ENCODE measurements around the gene NDUFAF3.

NDUFAF3 gene, protein sequence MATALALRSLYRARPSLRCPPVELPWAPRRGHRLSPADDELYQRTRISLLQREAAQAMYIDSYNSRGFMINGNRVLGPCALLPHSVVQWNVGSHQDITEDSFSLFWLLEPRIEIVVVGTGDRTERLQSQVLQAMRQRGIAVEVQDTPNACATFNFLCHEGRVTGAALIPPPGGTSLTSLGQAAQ

DNA sequence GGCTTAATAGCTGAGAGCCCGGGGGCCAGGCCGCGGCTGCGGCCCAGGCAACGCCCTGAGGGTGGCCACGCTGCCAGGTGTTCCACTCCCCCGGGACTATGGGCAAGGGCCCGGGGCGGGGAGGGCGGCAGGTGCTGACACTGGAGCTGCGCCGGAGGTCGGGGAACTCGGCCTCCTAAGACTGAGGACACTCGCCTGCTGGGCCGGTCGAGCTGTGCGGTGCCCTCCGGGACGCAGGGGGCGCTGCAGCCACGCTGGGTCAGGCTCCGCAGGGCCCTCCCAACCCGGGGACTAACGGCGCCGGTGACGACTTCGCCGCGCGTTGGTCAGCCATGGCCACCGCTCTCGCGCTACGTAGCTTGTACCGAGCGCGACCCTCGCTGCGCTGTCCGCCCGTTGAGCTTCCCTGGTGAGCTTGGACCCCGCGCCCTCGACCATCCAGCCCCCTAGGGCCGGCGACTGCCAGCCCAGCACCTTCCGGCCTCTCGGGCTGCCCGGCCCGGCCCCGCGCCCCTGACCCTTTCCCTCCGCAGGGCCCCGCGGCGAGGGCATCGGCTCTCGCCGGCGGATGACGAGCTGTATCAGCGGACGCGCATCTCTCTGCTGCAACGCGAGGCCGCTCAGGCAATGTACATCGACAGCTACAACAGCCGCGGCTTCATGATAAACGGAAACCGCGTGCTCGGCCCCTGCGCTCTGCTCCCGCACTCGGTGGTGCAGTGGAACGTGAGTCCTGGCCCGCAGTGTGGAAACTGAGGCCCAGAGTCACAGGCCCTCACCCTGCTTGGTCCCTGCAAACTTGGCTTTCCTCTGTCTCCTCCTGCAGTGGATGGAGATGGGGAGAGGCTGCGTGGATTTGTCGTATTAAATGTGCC, at the start of gene NDUFAF3:
NDUFAF3 (plus strand) TSS at position 309 of the 875 bp plus-strand sequence; CDS start at position 333, 24 bp downstream.
- peak; percentile 87 to 96 for DNase-seq

DNA sequence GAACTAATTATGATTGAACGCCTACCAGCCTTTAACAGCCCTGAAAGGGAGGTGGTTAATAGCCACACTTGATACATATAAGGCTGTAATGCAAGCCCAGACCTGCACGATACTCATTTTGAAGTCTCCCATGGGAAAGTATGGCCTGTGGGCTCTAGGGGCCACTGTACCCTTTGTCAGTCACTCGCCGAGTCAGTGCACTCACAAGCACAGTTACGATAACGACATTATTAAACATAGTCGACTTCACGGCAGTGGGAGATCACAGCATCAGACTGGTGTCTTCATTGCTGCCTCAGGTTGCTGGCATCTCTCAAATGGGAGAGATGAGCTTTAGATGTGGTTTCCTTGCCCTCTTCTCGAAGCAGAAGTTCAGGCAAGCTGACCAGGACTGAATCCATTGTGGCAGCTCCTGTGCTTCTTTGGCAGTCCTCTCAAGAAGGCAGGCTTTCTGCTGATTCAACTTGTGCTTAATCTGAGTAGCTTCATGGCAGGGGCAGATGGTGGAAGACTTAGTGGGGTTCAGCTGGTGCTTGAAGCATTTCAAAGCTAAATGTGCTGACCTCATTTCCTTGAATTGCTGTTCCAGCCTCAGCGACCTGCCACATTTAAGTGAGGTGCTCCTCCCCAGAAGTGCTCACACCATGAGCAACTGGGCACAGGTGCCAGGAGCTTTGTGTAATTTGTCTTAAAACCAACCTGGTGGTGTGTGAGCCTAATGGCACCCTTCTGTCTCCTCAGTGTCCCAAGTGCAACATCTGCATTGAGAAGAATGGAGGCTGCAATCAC, 47.7 kb upstream of the NDUFAF3 start:
- no peak for DNase-seq

DNA sequence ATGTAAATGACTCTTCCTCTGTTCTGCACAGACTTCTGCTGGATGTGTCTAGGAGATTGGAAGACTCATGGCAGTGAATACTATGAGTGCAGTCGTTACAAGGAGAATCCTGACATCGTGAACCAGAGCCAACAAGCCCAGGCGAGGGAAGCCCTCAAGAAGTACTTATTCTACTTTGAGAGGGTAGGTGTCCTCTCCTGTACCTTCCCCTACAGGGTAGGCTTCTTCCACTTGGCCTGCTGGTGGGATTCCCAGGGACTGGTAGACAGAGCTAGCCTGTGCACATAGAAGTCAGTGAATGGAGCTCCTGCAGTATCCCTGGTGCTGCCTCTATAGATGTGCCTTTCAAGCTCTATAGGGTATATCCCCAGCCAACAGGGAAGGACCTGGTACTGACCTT, 42.5 kb upstream of the NDUFAF3 start:
- DNase-seq, result no peak

DNA sequence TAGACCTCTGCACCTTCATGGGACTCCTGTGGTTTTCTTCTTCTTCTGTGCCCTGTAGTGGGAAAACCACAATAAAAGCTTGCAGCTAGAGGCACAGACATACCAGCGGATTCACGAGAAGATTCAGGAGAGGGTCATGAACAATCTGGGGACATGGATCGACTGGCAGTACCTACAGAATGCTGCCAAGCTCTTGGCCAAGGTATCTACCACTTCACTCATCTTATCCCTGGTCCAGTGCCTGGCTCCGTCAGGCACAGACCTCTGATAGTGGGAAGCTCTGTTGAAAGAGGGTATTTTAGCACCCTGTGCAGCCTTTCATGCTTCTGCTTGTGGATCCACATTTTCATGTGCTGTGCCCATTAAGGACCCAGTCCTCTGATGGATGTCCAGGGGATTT, 41.6 kb upstream of the NDUFAF3 start:
- no peak for DNase-seq

DNA sequence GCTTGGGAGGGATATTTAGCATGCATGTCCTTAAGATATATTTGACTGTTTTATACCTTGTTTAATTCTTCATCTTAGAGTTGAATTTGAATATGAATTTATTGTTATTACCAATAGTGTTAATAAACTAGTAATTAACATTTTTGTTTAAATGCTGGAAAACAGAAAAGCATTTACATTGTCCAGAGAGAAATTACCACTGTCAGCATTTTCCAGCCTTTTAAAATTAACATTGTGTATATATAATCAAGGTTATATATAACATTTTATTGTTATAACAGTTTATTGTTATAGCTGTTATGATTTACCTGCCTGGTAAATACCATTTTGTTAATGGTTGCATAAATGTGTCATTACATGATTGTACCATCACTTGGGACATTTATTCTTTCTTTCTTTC, 39.9 kb upstream of the NDUFAF3 start:
- no peak for DNase-seq

DNA sequence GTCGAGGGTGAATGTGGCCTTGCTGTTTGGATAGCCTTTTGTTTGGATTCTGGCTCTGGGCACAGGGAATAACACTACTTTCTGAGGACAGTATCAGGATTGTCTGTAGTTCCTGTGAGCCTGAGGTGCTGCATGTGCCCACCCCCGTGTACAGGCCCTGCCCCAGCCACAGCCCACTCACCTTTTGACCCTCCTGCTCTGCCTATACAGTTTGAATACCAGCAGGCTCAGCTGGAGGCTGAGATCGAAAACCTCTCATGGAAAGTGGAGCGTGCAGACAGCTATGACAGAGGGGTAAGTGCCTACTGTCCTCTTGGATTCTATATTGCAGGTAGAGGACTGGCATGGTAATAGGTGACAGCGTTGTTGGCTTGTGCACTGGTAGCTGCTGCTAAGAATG, 39.2 kb upstream of the NDUFAF3 start:
- no peak for DNase-seq

DNA sequence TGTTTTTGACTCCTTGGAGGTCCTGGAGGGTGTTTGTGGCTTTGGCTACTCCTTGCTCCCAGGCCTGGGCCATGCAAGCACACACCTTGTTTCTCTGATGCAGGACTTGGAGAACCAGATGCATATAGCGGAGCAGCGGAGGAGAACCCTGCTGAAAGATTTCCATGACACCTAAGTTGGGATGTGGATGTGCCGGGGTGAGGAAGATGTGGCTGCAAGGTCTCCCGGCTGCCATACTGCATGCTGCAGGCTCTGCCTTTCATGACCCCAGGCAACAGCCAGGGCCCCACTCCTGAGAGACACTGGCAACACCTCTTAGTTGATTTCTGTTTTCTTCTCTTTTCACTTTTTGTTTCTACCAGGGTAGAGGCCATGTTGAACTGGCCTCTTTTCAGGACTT, 38.8 kb upstream of the NDUFAF3 start:
- no peak for DNase-seq

DNA sequence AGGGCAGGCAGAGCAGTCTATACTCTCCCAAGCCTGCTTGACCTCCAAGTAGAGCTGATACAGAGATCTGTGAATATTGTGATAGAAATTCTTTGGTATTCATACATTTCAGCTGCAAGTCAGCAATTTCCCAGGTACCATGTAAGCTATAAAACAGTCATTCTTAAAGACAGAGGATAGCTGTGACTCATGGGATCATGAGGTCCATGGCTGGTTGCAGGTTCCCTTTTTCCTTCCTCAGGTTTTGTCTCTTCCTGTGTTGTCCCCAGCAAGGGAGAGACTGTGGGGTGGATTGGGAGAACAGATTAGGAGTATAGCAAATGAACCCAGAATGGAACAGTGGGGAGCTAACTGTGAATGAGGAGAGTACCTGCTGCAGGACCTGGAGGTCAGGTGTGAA, 37.3 kb upstream of the NDUFAF3 start:
- peak; percentile 55 to 70 for DNase-seq

DNA sequence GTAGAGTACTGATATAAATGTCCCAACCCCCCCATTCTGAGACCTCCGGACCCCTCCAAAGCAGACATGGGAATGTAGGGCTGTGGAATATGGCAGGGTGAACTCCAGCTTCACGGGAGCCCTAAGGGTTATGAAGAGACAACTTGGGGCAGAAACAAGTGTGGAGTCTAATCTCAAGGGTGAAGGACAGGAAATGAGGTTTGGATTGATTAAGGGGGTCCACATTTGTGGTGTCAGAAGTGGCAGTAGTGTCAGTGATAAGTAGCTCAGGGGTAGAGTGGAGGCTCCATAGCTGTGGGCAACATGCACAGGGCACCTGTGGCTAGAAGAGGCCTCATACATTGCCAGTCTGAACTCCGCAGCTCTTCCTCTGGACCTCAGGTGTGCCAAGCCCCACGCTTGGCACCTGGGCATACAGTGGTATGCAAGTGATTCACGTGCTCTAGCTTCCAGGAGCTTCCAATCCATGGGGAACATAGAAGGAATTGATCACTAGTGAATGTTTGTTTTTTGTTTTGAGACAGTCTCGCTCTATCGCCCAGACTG, 36.0 kb upstream of the NDUFAF3 start:
- DNase-seq, result no peak

DNA sequence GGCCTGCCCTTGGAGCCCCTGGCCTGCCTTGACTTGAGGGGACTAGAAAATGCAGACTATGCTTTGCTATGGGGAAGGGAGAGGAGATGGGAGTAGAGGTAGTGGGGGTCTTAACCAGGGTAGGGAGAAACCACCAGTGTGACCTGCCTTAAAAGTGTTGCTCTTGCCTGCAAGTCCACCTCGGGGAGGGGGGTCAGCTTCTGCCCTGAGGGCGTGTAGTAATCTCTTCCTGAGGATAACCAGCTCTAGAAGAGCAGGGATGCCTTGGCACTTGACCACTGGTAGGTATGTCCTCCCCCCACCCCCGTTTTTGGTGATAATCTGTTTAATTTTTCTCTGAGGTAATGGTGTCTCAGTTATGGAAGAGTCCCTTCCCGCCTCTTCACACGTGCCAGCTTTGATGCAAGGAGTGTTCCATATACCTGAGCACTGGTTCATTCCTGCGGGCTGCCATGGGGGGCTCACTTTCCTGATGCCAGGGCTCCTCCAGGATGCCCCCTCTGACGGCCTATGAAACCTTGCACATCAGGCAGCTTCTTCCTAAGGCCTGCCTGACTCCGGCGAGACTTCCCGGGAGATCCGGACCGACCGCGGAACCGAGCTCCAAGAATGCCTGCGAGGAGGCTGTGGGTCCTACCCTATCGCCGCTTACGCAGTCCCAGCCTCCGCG, 32.7 kb upstream of the NDUFAF3 start:
- DNase-seq, result no peak

DNA sequence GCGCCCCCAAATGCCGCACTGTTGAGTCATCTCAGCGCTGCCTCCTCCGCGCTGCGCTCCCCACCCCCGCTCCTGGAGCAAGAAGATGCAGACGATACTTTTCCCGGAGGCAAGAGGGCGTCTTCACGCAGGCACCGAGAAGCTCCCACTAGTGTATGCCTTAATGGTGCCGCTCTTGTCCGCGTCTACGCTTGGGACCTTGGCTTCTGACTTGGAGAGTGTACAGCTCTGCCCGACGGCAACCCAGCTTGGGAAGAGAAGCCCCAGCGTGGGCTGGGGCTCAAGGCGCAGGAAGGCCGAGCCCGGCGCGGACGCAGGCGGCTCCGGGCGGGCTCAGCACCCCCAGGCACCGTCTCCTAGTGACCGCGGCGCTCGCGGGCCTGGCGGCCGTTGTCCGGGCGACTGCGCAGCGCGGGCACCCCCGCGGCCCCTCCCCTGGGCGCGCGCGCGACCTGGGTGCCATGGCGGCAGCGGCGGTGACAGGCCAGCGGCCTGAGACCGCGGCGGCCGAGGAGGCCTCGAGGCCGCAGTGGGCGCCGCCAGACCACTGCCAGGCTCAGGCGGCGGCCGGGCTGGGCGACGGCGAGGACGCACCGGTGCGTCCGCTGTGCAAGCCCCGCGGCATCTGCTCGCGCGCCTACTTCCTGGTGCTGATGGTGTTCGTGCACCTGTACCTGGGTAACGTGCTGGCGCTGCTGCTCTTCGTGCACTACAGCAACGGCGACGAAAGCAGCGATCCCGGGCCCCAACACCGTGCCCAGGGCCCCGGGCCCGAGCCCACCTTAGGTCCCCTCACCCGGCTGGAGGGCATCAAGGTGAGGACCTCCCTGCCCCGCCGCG, 31.9 kb upstream of the NDUFAF3 start, which contains the start of gene P4HTM:
P4HTM (plus strand) TSS at position 446 of the 840 bp plus-strand sequence; CDS start at position 462, 16 bp downstream.
- DNase-seq, result peak; percentile 69 to 73

DNA sequence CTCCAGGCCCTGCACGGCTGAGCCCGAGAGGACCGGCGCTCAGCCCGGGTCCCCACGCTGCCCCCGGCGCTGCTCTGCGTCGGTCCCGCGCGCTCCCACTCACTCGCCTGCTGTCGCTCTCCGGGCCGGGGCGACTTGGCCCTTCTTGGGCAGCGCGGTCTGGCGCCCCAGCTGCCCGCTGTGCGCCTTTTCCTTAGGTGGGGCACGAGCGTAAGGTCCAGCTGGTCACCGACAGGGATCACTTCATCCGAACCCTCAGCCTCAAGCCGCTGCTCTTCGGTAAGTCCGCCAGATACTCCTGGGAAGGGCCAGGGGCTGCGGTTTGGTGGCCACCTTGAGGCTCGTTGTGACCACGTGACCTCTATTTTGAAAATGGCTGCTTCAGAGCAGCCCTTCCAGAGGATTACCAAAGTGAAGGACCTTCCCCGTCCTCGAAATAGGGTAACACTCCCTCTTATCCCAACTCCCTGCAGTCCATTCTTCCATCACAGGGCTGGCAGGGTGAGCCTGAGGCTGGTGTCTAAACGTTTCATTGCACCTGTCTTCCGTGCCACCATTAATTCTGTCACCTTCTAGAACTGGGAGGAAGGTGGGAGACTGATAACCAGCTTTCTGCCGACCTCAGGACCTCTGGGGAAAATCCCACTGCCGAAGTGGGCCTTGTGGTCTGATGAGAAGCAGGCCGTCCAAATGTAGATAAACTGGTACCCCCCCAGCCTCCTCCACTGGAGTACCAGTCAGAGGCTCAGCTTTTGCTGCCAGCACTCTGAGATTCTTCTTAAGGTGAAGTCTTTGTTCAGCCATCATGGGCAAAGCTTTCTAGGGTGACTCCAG, 31.1 kb upstream of the NDUFAF3 start:
- DNase-seq, result peak in 1 of 2 donors; percentile 14

DNA sequence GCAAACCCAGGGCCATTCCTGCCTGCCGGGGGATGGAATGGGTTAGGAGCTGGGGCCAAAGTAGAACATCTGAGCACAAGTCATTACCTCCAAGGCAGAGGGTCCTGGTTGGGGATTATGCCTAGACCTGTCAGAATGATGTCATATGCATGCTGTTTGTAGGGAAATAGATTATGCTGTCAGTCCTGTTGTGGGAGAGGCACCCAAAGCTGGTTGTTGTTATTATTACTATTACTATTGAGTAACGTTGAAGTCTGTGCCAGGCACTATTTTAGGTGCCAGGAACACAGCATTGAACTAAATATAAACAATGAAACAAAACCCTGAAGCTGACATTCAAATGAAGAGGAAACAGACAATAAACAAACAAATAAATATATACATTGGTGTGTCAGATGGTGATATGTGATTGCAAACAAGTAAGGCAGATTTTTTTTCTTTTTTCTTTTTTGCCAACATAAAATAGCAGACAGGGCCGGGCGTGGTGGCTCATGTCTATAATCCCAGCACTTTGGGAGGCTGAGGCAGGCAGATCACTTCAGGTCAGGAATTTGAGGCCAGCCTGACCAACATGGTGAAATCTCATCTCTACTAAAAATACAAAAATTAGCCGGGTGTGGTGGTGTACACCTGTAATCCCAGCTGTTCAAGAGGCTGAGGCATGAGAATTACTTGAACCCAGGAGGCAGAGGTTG, 29.9 kb upstream of the NDUFAF3 start:
- no peak for DNase-seq

DNA sequence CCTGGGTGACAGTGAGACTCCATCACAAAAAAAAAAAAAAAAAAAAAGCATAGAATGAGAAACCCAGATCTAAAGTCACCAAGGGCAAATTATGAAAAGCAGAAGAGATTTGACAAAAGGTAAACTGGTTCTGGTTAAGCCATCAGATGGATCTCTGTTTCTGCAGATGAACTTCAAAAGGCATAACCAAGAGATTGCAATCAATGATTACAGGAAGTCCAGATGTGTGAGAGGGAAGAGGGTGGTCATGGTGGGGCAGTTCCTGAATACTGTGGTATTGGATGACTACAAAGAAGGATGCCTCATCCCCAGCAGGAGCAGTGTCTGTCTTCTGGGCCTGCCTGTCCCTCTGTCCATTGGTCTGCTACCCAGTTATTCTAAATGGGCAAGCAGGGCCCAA, 28.1 kb upstream of the NDUFAF3 start:
- DNase-seq, result no peak

DNA sequence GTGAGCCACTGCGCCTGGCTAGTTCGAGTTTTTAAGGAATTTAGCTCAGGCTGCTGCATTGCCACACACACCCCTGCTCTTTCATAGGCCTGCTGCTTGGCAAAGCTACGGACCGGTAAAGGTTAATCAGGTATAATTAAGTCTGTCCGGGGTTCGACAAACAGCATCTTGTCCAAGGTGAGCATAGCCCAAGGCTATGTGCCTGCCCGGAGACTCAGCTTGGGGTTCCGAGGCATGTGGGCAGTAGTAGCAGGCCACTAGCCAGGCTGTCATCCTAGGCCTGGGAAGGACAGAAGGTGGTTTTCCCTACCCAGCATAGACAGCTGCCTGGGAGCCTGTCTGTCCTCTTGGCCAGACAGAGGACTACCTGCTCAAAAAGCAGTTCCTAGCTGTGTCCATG, 25.3 kb upstream of the NDUFAF3 start:
- no peak for DNase-seq

DNA sequence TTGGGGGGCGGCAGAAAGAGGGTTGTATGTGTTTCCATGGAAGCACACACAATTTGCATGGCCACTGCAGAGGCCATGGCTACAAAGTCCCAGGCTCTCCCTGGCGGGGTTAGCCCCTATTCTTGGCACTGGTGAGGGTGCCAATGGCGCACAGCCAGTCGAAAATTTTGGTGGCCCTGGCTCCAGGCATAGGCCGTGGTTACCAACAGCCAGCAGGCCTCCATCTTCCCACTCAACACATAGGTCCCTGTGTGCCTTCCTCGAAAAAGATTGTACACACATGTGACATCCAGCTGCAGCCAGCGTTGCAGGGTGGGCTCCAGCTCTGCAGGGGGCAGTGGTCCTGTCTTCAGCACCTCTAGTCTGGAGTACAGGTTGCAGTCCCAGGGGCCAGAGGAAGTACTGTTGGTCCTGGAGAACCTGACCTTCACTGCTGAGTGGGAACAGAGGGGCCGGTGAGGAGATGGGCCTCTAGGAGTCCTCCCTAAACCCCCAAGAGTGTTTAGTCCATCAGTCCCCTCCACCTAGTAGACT, 24.8 kb upstream of the NDUFAF3 start:
- DNase-seq, result no peak

DNA sequence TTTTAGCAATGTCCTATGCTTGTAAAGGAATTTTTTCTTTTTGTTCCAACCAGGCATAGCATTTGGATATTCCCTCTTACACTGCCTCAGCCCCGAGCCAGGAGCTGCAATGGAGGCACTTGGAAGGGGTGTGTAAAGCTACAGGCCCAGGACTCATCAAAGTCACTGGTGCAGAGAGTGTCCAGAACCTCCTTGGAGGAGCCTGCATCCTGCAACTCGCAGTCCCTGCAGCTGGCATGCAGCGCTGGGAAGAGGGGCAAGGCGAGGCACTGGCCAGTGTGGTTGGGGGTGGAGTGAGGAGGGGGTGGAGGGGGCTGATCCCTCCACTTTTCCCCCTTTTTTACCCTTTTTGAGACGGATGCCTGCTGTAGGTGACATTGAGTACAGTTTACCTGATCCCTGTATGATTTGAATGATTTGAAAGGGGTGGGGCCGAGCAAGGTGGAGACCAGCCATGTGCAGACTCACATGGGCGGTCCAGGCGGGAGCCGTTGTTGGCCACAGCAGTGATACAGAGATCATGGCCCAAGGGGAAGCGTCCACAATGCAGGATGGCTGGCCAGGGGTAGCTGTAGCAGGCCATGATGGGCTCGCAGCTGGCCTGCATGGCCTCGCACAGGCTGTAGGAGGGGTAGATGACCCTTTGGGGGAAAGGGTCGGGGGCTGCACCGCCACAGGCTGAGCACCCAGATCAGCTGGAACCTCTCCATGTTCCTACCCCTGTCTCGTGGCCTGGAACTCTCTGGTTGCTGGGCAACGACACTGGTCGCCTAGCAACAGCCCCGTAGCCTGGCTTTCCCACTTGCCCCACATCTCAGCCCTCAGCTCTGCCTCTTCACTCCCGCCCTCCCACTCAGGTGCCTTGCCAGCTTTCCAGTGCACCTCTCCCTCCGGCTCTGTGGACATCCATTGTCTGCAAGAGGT, 23.9 kb upstream of the NDUFAF3 start:
- DNase-seq, result no peak

DNA sequence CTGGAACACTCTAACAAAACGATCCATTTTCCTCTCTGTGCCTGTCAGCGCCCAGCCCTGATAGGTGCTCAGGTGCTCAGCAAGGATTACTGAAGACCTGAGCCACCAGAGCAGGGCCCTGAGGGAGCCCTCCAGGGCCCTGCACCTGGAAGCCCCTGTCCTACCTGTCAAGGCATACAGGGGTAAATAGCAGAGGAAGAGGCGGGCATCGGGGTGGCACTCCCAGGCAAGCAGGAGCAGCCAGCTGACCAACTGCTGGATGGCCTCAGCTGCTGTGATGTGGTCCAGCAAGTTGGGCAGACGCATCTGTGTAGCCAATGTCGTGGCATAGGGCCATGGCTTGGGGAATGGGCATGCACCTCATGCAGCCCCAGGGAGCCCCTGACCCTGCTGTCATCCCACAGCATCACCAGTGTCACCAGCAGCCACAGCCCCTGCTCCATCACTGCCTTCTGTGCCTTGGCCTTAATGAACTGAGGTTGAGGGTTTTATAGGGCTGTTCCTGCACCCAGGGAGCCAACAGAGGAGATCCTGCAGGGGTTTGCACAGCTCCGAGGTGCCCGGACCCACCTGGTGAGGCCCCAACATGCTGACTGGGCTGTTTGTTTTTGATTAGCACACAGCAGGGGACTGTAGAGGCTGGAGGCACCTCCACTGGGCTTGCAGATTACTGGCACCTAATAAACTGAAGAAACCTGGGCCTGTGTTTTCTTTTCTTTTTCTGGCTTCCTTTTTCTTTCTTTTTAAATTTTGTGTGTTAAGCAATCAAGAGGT, 22.6 kb upstream of the NDUFAF3 start:
- DNase-seq, result no peak
